Adrenal gland (tissue), 12 donors: ENCODE data around the gene FOXJ3. TPM values are rescaled to one million over a fixed set of nuclear protein-coding genes. Genes with fewer than 3 reads are reported as not detected.

ENCODE experiments used
- DNase-seq, 7 donors: peaks; one replicate each; pipeline ENCODE4 v3.0.0-alpha.2; 2019 to 2020
- H3K27ac ChIP-seq, 5 donors: fragments of 200-600 bp; sonication (generic) in 4 of 5; 1 replicate in 3 of 5; 2 replicates in 2 of 5; pipeline versions ENCODE4 v1.5.1 to v1.8.0; 2016 to 2020; ENCODE audit warnings: mild to moderate bottlenecking in 1 of 5
- H3K27me3 ChIP-seq: fragments of 200-600 bp; 2 replicates; pipeline ENCODE4 v1.8.0; 2021
- H3K36me3 ChIP-seq, 2 donors: fragments of 200-600 bp; replicated peaks in 1 of 2; 1 replicate in 1 of 2; 2 replicates in 1 of 2; pipeline versions ENCODE4 v1.5.1 to v1.8.0; 2018 to 2022
- H3K4me1 ChIP-seq, 2 donors: fragments of 200-600 bp; replicated peaks in 1 of 2; 1 replicate in 1 of 2; 2 replicates in 1 of 2; pipeline versions ENCODE4 v1.5.1 to v1.8.0; 2018 to 2021
- H3K4me3 ChIP-seq, 4 donors: fragments of 200-600 bp; sonication (generic) in 3 of 4; one replicate each; pipeline ENCODE4 v1.5.1; 2016 to 2018
- H3K9me3 ChIP-seq, 3 donors: fragments of 200-600 bp; sonication (generic) in 1 of 3; replicated peaks in 1 of 3; 1 replicate in 2 of 3; 2 replicates in 1 of 3; pipeline versions ENCODE4 v1.5.1 to v1.8.0; 2016 to 2021
- CTCF ChIP-seq, 6 experiments: fragments of 450-650 bp in 4 of 6; fragments of 200-600 bp in 2 of 6; sonication (generic) in 1 of 6; IDR thresholded peaks; 1 replicate in 5 of 6; 2 replicates in 1 of 6; pipeline versions ENCODE4 v1.5.1 to v1.8.0; 2016 to 2021; ENCODE audit warnings: antibody characterized with exemption in 6 of 6, mild to moderate bottlenecking in 2 of 6, moderate library complexity in 1 of 6
- POLR2A ChIP-seq, 2 donors: fragments of 450-650 bp; IDR thresholded peaks; one replicate each; pipeline ENCODE4 v1.6.1; 2017; ENCODE audit warnings: antibody characterized with exemption in 2 of 2, mild to moderate bottlenecking in 2 of 2, moderate library complexity in 1 of 2
- WGBS, 4 donors: extraction: QIAGEN DNeasy Blood & Tissue Kit in 2 of 4; methylation state at CpG; one replicate each; pipeline versions ENCODE4 v1.1.5 to v1.1.7; 2013 to 2017; 5-methylcytosine and 5-hydroxymethylcytosine counted together
- intact Hi-C, 2 donors: fragments of 100-400 bp; cut with DNase I; formaldehyde crosslinking; loops; one replicate each; pipeline versions ENCODE4 v1.14.1 to v1.15.0; 2022 to 2023
- polyA plus RNA-seq, 3 donors: library from polyadenylated mRNA; stranded (reverse); fragments of 200-250 nt in 2 of 3; fragments of 350-450 nt in 1 of 3; fragmentation: Illumina TruSeq in 1 of 3; extraction: RNeasy Lipid Tissue Mini Kit (QIAGEN cat#74804) in 1 of 3; gene quantifications; one replicate each; pipeline ENCODE4 v1.2.3, GENCODE V29; 2013 to 2014
- total RNA-seq, 9 donors: library from RNA; depleted of rRNA in 4 of 9; stranded (reverse); fragments of >200 nt in 4 of 9; fragments of 120-200 nt in 1 of 9; fragmentation: NEBNext Ultra II Directional in 1 of 9; extraction: Animal tissue kit (Norgen Biotek cat#: 25700) in 1 of 9; gene quantifications; one replicate each; pipeline versions ENCODE4 v1.1.0 to v1.2.4, GENCODE V29; 2013 to 2023
- donor health status: healthy with polysubstance abuse.
- donor health status: Bipolar disorder and iron deficiency.
- donor health status: DM: yes; HTN: yes; CAD: no.
- donor health status: DM: no; HTN: no; CAD: no.
- donor health status: DM: no; HTN: no; CAD: no.
- donor health status: DM: yes; HTN: yes; CAD: no.

Gene FOXJ3
- total and polyA plus RNA-seq, 12 donors: 8.4 to 58.5 (median 33.4) TPM

GRCh38 chr1:42176902-42177519, 158.0 kb downstream of the FOXJ3 start:
- 71 to 81% (median 77%) methylated on average over 4 of the region's 4 CpGs for WGBS, 4 donors
- intact Hi-C loops: loop anchor here (5.0 to 10.0 kb wide), 3 partner anchors 155 to 288 kb away; partner anchors contain the start of genes CCDC30 (in 1 of the 2) and FOXJ3 (in 1 of the 2)

GRCh38 chr1:42175314-42176054, 159.6 kb downstream of the FOXJ3 start:
- WGBS, 4 donors: 97 to 100% (median 99%) methylated on average over 6 to 7 of the region's 7 CpGs
- Histone ChIP-seq H3K9me3 (no peaks in the 10 kb centered on the region), H3K4me1 (peaks cover 21 to 48% of the 10 kb centered on the region in 2 donors), H3K36me3 (no peaks in the 10 kb centered on the region), H3K27ac (no peak overlapping the region), H3K4me3 (no peak overlapping the region), H3K27me3 (no peaks in the 10 kb centered on the region)
- intact Hi-C loops: loop anchor here (5.0 to 10.0 kb wide), 3 partner anchors 157 to 289 kb away; partner anchors contain the start of genes CCDC30 (in 1 of the 2) and FOXJ3 (in 1 of the 2)
- DNase-seq: no peak
- no peak for TF ChIP-seq POLR2A (IDR thresholded peaks at IDR 0.05)
- TF ChIP-seq CTCF (IDR thresholded peaks at IDR 0.05): no peak

More at GRCh38 chr1:42176902-42177519, 158.0 kb downstream of the FOXJ3 start:
- no peak overlapping the region for H3K27ac ChIP-seq
- peak in 1 of 7 donors; percentile 37 for DNase-seq
- H3K4me1 ChIP-seq: peaks cover 12 to 35% of the 10 kb centered on the region in 2 donors
- H3K4me3 ChIP-seq: no peak overlapping the region
- no peaks in the 10 kb centered on the region for H3K9me3 ChIP-seq
- peak; percentile 47 to 64 (median 54) for TF ChIP-seq CTCF (IDR thresholded peaks at IDR 0.05)
- TF ChIP-seq POLR2A (IDR thresholded peaks at IDR 0.05): no peak
- no peaks in the 10 kb centered on the region for H3K27me3 ChIP-seq
- no peaks in the 10 kb centered on the region for H3K36me3 ChIP-seq

- Histone ChIP-seq H3K27ac (no peak overlapping the region), H3K4me1 (peaks cover 21 to 48% of the 10 kb centered on the region in 2 donors), H3K36me3 (no peaks in the 10 kb centered on the region), H3K9me3 (no peaks in the 10 kb centered on the region), H3K27me3 (no peaks in the 10 kb centered on the region), H3K4me3 (no peak overlapping the region)
- intact Hi-C loops: loop anchor here (10.0 kb wide), 2 partner anchors 161 to 291 kb away; partner anchors contain the start of genes CCDC30 (in 1 of the 2) and FOXJ3 (in 1 of the 2)
- no peak for DNase-seq
- 84 to 88% (median 86%) methylated on average over 7 to 8 of the region's 8 CpGs for WGBS, 4 donors
- TF ChIP-seq CTCF (IDR thresholded peaks at IDR 0.05): no peak
These were observed 160.9 kb downstream of the FOXJ3 start for GRCh38 chr1:42173961-42174735.
